ENCODE measurements around the gene SDSL. TPM values are rescaled to one million over a fixed set of nuclear protein-coding genes. Genes with fewer than 3 reads are reported as not detected.

The SDSL gene
- total and polyA plus RNA-seq, 4 donors: 3.8 to 13.4 (median 6.8) TPM

DNA sequence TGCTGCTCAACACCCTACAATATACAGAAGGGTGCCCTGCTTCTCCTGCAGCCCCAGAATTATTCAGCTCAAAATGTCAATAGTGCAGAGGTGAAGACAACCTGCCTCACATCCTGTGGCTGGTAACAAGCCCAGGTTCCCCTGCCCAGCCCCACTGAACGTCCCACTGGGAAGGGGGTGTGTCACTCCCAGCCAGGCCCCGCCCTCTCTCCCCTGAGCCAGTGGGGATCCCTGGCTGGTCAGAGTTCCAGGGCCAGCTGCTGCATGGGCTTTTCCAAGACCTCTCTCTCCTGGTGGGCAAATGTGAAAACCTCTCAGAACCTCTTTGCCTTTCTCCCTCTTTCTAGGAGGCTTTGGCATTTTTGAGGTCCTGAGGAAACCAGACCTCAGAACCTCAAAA is 63.1 kb downstream of the SDSL start:
- DNase-seq (no peak), ATAC-seq (ENCODE audit: low FRiP score) (no peak)
- no peak overlapping the region for H3K4me3 ChIP-seq (ENCODE audit: low read length in 2 of 2)
- intact Hi-C loops (cut with DNase I): no loop called here
- WGBS, 2 donors: 0 to 2% methylated on average over 2 of the region's 2 CpGs
- H3K4me1 ChIP-seq (ENCODE audit: control insufficient read depth in 1 of 2, insufficient read depth in 2 of 2, low read length in 2 of 2): no peaks in the 10 kb centered on the region
- H3K36me3 ChIP-seq (ENCODE audit: control insufficient read depth in 1 of 2, insufficient read depth in 2 of 2, low read length in 1 of 2): no peaks in the 10 kb centered on the region
- no peak overlapping the region for H3K27ac ChIP-seq (ENCODE audit: low read depth in 1 of 2, low read length in 2 of 2)
- no peaks in the 10 kb centered on the region for H3K9me3 ChIP-seq (ENCODE audit: control insufficient read depth, low read length)
- no peaks in the 10 kb centered on the region for H3K27me3 ChIP-seq (ENCODE audit: control insufficient read depth in 1 of 2, insufficient read depth in 2 of 2, low read length in 1 of 2)

DNA sequence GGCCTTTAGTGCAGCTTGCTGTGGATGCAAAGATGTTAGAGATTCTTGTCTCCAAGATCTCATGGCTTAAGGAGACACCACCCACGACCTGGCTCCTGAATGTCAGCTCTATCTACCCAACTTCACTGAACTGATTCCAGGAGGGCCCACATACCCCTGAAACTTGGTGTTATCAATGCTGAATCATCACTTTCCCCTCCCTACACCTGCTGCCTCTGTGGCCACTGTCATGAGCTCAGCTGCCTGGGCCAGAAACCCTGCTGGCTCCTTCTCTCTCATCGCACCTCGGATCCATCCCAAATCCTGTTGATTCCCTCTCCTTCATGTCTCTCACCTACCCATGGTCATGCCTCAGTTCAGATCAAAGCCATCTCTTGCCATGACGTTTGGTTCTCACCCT is 64.5 kb downstream of the SDSL start:
- Histone ChIP-seq H3K27ac (ENCODE audit: low read depth in 1 of 2, low read length in 2 of 2) (no peak overlapping the region), H3K4me3 (ENCODE audit: low read length in 2 of 2) (no peak overlapping the region), H3K9me3 (ENCODE audit: control insufficient read depth, low read length) (no peaks in the 10 kb centered on the region), H3K27me3 (ENCODE audit: control insufficient read depth in 1 of 2, insufficient read depth in 2 of 2, low read length in 1 of 2) (no peaks in the 10 kb centered on the region), H3K4me1 (ENCODE audit: control insufficient read depth in 1 of 2, insufficient read depth in 2 of 2, low read length in 2 of 2) (no peaks in the 10 kb centered on the region), H3K36me3 (ENCODE audit: control insufficient read depth in 1 of 2, insufficient read depth in 2 of 2, low read length in 1 of 2) (no peaks in the 10 kb centered on the region)
- intact Hi-C loops (cut with DNase I): no loop called here
- no peak for ATAC-seq (ENCODE audit: low FRiP score)
- no peak for DNase-seq
- WGBS, 2 donors: 35 to 48% methylated on average over 4 of the region's 4 CpGs

Other genes with a start within 250 kb of the SDSL start
- gene DDX54, start 236.9 kb upstream of the SDSL start, total RNA-seq: 10 to 100 TPM; 47.2 to 48.6 TPM
- gene DDX54, start 236.9 kb upstream of the SDSL start, polyA plus RNA-seq: 10 to 100 TPM; 12.6 to 70.8 TPM
- 10 to 100 TPM in 1 of 2 donors, 1 to 10 TPM in 1; 6.1 to 10.0 TPM for gene RITA1, start 236.7 kb upstream of the SDSL start, total RNA-seq
- gene RITA1, start 236.7 kb upstream of the SDSL start, polyA plus RNA-seq: 10 to 100 TPM; 10.8 to 11.5 TPM
- 100 to 1,000 TPM in 1 of 2 donors, 10 to 100 TPM in 1; 65.9 to 128 TPM for gene TPCN1, start 200.9 kb upstream of the SDSL start, total RNA-seq
- 100 to 1,000 TPM in 1 of 2 donors, 10 to 100 TPM in 1; 21.4 to 108 TPM for gene TPCN1, start 200.9 kb upstream of the SDSL start, polyA plus RNA-seq
- gene SLC8B1, start 87.3 kb upstream of the SDSL start, total RNA-seq: 10 to 100 TPM; 32.8 to 48.6 TPM
- gene SLC8B1, start 87.3 kb upstream of the SDSL start, polyA plus RNA-seq: 10 to 100 TPM in 1 of 2 donors, 1 to 10 TPM in 1; 8.1 to 46.6 TPM
- 10 to 100 TPM; 60.6 to 76.1 TPM for gene PLBD2, start 63.8 kb upstream of the SDSL start, total RNA-seq
- 10 to 100 TPM; 11.6 to 31.7 TPM for gene PLBD2, start 63.8 kb upstream of the SDSL start, polyA plus RNA-seq
- gene SDS, start 18.5 kb upstream of the SDSL start, total RNA-seq: 1 to 10 TPM; 1.8 to 4.4 TPM
- 1 to 10 TPM; 1.0 to 9.9 TPM for gene SDS, start 18.5 kb upstream of the SDSL start, polyA plus RNA-seq
- not detected for gene LHX5, start 49.5 kb downstream of the SDSL start, total RNA-seq
- not detected for gene LHX5, start 49.5 kb downstream of the SDSL start, polyA plus RNA-seq

All from aorta (tissue), 5 donors.